Neural progenitor cell (in vitro differentiated cells): ENCODE results near the gene OR51S1. TPM values are rescaled to one million over a fixed set of nuclear protein-coding genes. Genes with fewer than 3 reads are reported as not detected.

Experiments
- DNase-seq: peaks from one replicate; pipeline ENCODE4 v3.0.0-alpha.2; 2016; ENCODE audit warnings: low spot score
- H2AFZ ChIP-seq: fragments of 200-600 bp; sonication (generic); replicated peaks from 2 replicates; pipeline ENCODE4 v1.6.1; 2016; ENCODE audit warnings: antibody characterized with exemption
- H3F3A ChIP-seq: fragments of 200-600 bp; sonication (generic); 2 replicates; pipeline ENCODE4 v1.6.1; 2016; ENCODE audit warnings: antibody characterized with exemption, low read depth
- H3K27ac ChIP-seq: fragments of 200-600 bp; sonication (generic); 2 replicates; pipeline ENCODE4 v1.5.1; 2016; ENCODE audit warnings: mild to moderate bottlenecking
- H3K27me3 ChIP-seq: fragments of 200-600 bp; sonication (generic); 2 replicates; pipeline ENCODE4 v1.6.1; 2016; ENCODE audit warnings: mild to moderate bottlenecking, moderate library complexity
- H3K36me3 ChIP-seq: fragments of 200-600 bp; sonication (generic); 2 replicates; pipeline ENCODE4 v1.5.1; 2016
- H3K4me1 ChIP-seq: fragments of 200-600 bp; sonication (generic); 2 replicates; pipeline ENCODE4 v1.6.1; 2016; ENCODE audit warnings: mixed run types
- H3K4me2 ChIP-seq: fragments of 200-600 bp; sonication (generic); 2 replicates; pipeline ENCODE4 v1.6.1; 2016
- H3K4me3 ChIP-seq: fragments of 200-600 bp; sonication (generic); 2 replicates; pipeline ENCODE4 v1.5.1; 2016
- H3K79me2 ChIP-seq: fragments of 200-600 bp; sonication (generic); 2 replicates; pipeline ENCODE4 v1.6.1; 2016; ENCODE audit warnings: low read depth
- H3K9ac ChIP-seq: fragments of 200-600 bp; sonication (generic); 2 replicates; pipeline ENCODE4 v1.6.1; 2016
- H3K9me3 ChIP-seq: fragments of 200-600 bp; sonication (generic); 2 replicates; pipeline ENCODE4 v1.5.1; 2016; ENCODE audit warnings: low read depth
- H4K20me1 ChIP-seq: fragments of 200-600 bp; sonication (generic); 2 replicates; pipeline ENCODE4 v1.6.1; 2016; ENCODE audit warnings: low read depth
- H3K27ac Mint-ChIP-seq: 3 replicates; pipeline ENCODE4 v1.8.0; 2021; ENCODE audit warnings: mixed read lengths
- H3K27me3 Mint-ChIP-seq: 2 replicates; pipeline ENCODE4 v1.8.0; 2022; ENCODE audit warnings: low read depth, mild to moderate bottlenecking, inconsistent platforms, moderate library complexity, mixed read lengths; ENCODE audit not compliant: insufficient read depth
- H3K36me3 Mint-ChIP-seq: 3 replicates; pipeline ENCODE4 v1.8.0; 2021; ENCODE audit warnings: mixed read lengths
- H3K4me1 Mint-ChIP-seq: 3 replicates; pipeline ENCODE4 v1.8.0; 2021; ENCODE audit warnings: mixed read lengths
- H3K4me3 Mint-ChIP-seq: 3 replicates; pipeline ENCODE4 v1.8.0; 2021; ENCODE audit warnings: mild to moderate bottlenecking, moderate library complexity, mixed read lengths
- H3K9me3 Mint-ChIP-seq: 3 replicates; pipeline ENCODE4 v1.8.0; 2020; ENCODE audit warnings: mixed read lengths
- CTCF ChIP-seq: fragments of 200-600 bp; sonication (generic); IDR thresholded peaks from 2 replicates; pipeline ENCODE4 v1.5.1; 2017; ENCODE audit warnings: antibody characterized with exemption, mild to moderate bottlenecking
- EZH2 ChIP-seq: fragments of 200-600 bp; sonication (generic); IDR thresholded peaks from 2 replicates; pipeline ENCODE4 v1.6.1; 2017; ENCODE audit warnings: antibody characterized with exemption, mild to moderate bottlenecking, moderate library complexity
- EZH2phosphoT487 ChIP-seq: fragments of 200-600 bp; sonication (generic); IDR thresholded peaks from 2 replicates; pipeline ENCODE4 v1.6.1; 2017; ENCODE audit warnings: antibody characterized with exemption
- total RNA-seq: library from RNA; depleted of rRNA; stranded (reverse); fragments of >200 nt; gene quantifications from 2 replicates; pipeline ENCODE4 v1.2.3, GENCODE V29; 2015; ENCODE audit warnings: low replicate concordance

OR51S1 gene
- not detected in 2 replicates for total RNA-seq

GRCh38 chr11:4848908-4849532 lies at the start of gene OR51S1:
Gene OR51S1 (minus strand): TSS chr11:4849208. CDS start chr11:4849208, 0 bp downstream.
- Mint-ChIP-seq H3K9me3 (no peaks in the 10 kb centered on the region), H3K27me3 (no peaks in the 10 kb centered on the region), H3K4me3 (no peak within 1 kb of the TSS), H3K27ac (no peak within 1 kb of the TSS), H3K4me1 (no peaks in the 10 kb centered on the region), H3K36me3 (no peaks in the 10 kb centered on the region)
- no peak within 1 kb of the TSS for H2AFZ ChIP-seq
- no peak within 1 kb of the TSS for H3K4me2 ChIP-seq
- H3K9ac ChIP-seq = no peak within 1 kb of the TSS
- no peak within 1 kb of the TSS for H3K4me3 ChIP-seq
- no peak for TF ChIP-seq EZH2phosphoT487
- no peak for TF ChIP-seq CTCF
- no peak for TF ChIP-seq EZH2
- H3F3A ChIP-seq = no peaks in the 10 kb centered on the region
- H4K20me1 ChIP-seq = no peaks in the 10 kb centered on the region
- H3K4me1 ChIP-seq = no peaks in the 10 kb centered on the region
- H3K36me3 ChIP-seq = no peaks in the 10 kb centered on the region
- H3K9me3 ChIP-seq = no peaks in the 10 kb centered on the region
- H3K27ac ChIP-seq = no peak within 1 kb of the TSS
- H3K27me3 ChIP-seq = no peaks in the 10 kb centered on the region
- no peak for DNase-seq
- no peaks in the 10 kb centered on the region for H3K79me2 ChIP-seq

GRCh38 chr11:4891996-4892640 lies 43.1 kb upstream of the OR51S1 start:
- no peaks in the 10 kb centered on the region for H3F3A ChIP-seq
- H3K9me3 Mint-ChIP-seq = no peaks in the 10 kb centered on the region
- H3K27me3 ChIP-seq = no peaks in the 10 kb centered on the region
- H3K36me3 Mint-ChIP-seq = no peaks in the 10 kb centered on the region
- no peak overlapping the region for H3K4me2 ChIP-seq
- no peak for DNase-seq
- H3K9me3 ChIP-seq = no peaks in the 10 kb centered on the region
- no peaks in the 10 kb centered on the region for H3K36me3 ChIP-seq
- H3K27ac ChIP-seq = no peak overlapping the region
- no peak overlapping the region for H3K9ac ChIP-seq
- H4K20me1 ChIP-seq = no peaks in the 10 kb centered on the region
- H3K79me2 ChIP-seq = no peaks in the 10 kb centered on the region
- H3K4me1 Mint-ChIP-seq = no peaks in the 10 kb centered on the region
- no peak overlapping the region for H2AFZ ChIP-seq
- H3K27ac Mint-ChIP-seq = no peak overlapping the region
- no peaks in the 10 kb centered on the region for H3K4me1 ChIP-seq
- TF ChIP-seq CTCF (no peak), EZH2phosphoT487 (no peak), EZH2 (no peak)
- H3K4me3 ChIP-seq = no peak overlapping the region
- no peak overlapping the region for H3K4me3 Mint-ChIP-seq
- no peaks in the 10 kb centered on the region for H3K27me3 Mint-ChIP-seq

GRCh38 chr11:4890279-4890678 lies 41.3 kb upstream of the OR51S1 start:
- no peaks in the 10 kb centered on the region for H3K4me1 Mint-ChIP-seq

More at GRCh38 chr11:4890279-4890678, 41.3 kb upstream of the OR51S1 start:
- H4K20me1 ChIP-seq = no peaks in the 10 kb centered on the region
- Mint-ChIP-seq H3K9me3 (no peaks in the 10 kb centered on the region), H3K27ac (no peak overlapping the region), H3K27me3 (no peaks in the 10 kb centered on the region), H3K36me3 (no peaks in the 10 kb centered on the region), H3K4me3 (no peak overlapping the region)
- H3K27ac ChIP-seq = no peak overlapping the region
- H2AFZ ChIP-seq = no peak overlapping the region
- H3K4me3 ChIP-seq = no peak overlapping the region
- TF ChIP-seq EZH2 (no peak), CTCF (no peak), EZH2phosphoT487 (no peak)
- H3K4me1 ChIP-seq = no peaks in the 10 kb centered on the region
- H3K4me2 ChIP-seq = no peak overlapping the region
- no peaks in the 10 kb centered on the region for H3K9me3 ChIP-seq
- H3K27me3 ChIP-seq = no peaks in the 10 kb centered on the region
- no peak overlapping the region for H3K9ac ChIP-seq
- no peaks in the 10 kb centered on the region for H3K79me2 ChIP-seq
- H3F3A ChIP-seq = no peaks in the 10 kb centered on the region
- no peak for DNase-seq
- H3K36me3 ChIP-seq = no peaks in the 10 kb centered on the region
